ENCODE results near the gene DDX10.

Gene DDX10

DNA sequence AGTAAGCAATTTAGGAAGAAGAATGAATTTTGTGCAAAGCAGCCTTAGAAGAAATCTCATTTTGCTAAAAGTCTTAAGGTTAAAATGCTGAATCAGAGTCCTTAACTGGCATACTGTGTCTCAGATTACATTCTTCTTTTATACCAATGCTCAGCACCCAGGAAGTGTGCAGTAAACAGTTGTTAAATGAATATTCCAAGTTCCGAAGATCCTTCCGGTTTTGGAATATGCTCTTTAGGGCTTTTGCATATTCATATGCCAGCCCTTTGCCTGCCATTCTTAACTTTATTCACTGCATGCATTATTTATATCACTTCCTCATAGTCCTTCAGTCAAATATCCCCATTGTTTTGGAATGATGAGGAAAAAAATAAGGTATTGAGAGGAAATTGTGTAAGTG, 242.0 kb downstream of the DDX10 start:
- no peak for DNase-seq (ENCODE audit: low spot score)

DNA sequence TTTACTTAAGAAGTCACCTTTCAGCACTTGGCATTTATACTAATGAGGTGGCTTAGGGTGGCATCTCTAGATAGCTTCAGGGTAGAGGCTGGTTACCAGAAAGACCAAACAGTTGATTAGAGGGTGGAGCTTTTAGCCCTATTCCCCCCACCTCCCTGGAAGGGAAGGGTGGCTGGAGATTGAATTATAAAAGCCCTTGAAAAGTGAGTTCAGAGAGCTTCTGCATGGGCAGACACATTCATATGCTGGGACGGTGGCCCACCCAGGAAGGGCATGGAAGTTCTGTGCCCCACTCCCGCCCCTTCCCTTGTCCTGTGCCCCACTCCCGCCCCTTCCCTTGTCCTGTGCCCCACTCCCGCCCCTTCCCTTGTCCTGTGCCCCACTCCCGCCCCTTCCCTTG, 244.2 kb downstream of the DDX10 start:
- no peak for DNase-seq (ENCODE audit: low spot score)

DNA sequence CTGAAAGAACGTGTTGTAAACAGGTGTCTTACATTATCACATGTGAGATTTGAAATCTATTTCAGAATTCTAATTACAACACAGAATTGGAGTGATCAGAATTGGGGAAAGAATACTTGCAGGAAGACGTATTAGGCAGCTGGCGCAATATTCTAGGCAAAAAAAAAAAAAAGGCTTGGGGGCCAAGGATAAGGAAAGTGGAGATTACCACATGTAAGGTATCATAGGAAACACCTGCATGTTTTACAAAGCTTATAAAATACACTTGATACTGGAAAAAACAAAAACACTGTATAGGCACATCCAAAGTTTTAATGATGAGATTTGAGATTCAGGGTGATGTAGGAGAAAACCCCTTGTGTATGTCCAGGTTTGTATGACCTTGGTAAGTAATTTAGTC, 245.1 kb downstream of the DDX10 start:
- no peak for DNase-seq (ENCODE audit: low spot score)

DNA sequence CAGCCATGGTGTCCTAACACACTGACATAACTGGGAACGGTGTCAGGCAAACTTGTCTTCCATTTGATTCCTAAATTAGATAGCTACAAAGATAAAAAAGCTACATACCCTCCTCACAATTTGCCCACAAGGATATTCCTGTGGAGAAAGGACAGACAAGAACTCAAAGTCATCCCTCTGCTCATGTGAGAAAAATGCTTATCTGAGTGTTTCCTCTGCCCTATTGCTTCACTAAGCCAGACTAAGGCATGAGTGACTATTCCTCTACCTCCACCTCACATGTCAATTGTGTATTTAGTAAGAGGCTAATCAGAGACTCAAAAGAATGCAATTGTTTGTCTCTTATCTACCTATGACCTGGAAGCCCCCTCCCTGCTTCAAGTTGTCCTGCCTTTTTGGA, 247.7 kb downstream of the DDX10 start:
- no peak for DNase-seq (ENCODE audit: low spot score)

DNA sequence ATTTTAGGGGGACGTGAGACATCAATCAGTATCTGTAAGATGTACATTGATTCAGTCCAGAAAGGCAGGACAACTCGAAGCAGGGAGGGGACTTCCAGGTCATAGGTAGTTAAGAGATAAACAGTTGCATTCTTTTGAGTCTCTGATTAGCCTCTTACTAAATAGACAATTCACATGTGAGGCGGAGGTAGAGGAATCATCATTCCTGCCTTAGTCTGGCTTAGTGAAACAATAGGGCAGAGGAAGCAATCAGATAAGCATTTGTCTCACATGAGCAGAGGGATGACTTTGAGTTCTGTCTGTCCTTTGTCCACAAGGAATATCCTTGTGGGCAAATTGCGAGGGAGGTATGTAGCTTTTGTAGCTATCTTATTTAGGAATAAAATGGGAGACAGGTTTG, 248.3 kb downstream of the DDX10 start:
- no peak for DNase-seq (ENCODE audit: low spot score)

DNA sequence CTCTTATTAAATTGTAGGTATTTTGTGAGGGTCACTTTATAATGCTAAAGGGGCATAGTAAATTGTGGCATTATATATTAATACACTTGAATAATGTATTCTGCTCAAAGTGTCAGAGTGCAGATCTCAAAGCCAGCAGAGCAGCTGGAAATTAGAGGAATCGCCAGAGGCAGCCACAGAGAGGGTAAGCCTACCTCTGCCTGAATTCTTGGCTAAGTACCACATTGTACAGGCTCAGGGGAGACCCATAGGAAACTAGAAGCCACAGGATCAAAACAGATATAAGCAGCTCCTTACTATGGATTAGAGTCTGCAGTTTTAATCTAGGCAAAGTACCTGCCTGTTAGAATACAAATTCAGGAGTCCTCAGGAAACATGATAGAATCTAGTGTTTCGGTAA, 249.3 kb downstream of the DDX10 start:
- DNase-seq (ENCODE audit: low spot score): no peak

DNA sequence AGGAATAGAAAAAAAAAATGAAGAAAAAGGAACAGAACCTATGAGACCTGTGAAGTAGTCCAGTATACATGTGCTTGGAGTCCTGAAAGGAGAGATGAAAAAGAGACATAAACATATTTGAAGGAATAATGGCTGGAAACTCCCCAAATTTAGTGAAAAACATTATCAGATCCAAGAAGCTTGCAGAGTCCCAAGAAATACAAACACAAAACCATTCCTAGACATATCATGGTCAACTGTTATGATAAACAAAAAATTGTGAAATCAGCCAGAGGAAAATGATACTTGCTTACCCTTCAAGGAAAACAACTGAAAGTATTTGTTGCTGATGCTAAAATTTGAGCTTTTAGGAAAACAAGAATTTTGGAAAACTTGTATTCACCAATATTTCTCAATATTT, 250.1 kb downstream of the DDX10 start:
- DNase-seq (ENCODE audit: low spot score): no peak

DNA sequence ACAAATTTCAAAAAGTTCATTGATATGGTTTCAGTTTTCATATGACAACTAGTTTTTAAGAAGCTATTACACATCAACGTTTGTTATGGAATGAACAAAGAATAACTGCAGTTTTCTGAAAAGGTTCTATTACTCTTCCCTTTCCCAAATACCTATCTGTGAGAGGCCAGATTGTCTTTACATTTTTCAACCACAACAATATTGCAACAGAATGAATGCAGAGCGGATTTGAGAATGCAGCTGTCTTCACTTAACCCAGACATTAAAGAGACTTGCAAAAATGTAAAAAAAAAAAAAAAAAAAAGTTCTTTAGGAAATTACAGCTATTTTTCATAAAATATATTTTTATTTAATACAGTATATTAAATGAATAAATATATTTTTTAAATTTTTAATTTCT, 250.8 kb downstream of the DDX10 start:
- DNase-seq (ENCODE audit: low spot score): no peak

DNA sequence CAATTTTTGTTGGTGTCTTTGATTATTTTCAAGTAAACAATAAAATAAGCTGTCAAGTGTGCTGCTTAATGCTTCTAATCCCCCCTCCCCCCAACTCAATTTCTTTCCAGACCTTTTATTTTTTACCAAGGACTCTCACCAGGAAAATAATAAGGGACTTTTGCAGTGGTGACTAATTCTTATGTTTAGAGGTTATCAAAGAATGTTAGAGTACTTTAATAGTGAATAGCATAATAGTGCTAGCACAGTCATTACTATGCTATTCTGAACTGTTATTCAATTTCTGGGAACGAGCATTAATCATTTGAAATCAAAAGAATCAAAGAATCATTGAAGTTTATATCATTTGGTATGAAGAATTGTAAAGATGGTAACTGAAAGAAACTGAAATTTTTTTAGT, 251.4 kb downstream of the DDX10 start:
- no peak for DNase-seq (ENCODE audit: low spot score)

DNA sequence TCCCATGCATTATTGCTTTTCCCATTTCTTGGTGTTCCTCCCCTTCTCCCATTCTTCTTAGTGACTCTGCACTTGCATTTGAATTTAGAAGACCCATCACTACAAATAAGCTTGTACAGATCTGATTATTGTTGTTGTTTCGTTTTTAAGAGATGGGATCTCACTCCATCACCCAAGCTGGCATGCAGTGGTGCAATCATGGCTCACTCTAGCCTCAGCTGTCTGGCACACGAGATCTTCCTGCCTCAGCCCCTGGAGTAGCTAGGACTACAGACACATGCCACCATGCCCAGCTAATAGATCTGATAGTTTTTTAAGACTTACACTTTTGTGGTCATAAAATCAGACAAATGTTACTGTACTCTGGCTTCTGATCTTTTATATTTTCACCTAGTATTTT, 252.1 kb downstream of the DDX10 start:
- no peak for DNase-seq (ENCODE audit: low spot score)

DNA sequence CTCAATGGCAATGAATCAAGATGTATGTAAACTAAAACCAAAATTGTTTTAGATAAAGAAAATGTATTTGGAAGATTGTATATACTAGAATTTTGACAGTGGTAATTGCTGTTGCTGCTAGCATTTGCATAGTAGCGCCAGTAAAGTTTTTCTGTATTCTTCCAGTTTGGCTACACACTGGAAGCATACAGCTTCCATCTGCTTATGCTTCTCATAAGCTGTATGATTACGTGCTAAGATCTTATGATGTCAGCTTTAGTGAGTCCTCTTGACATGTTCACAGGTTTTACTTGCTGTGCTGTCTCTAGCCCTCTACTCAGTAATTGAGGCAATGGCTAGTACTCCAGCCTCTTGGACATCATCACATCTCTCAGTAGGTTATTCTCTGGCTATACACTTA, 256.3 kb downstream of the DDX10 start:
- no peak for DNase-seq (ENCODE audit: low spot score)

DNA sequence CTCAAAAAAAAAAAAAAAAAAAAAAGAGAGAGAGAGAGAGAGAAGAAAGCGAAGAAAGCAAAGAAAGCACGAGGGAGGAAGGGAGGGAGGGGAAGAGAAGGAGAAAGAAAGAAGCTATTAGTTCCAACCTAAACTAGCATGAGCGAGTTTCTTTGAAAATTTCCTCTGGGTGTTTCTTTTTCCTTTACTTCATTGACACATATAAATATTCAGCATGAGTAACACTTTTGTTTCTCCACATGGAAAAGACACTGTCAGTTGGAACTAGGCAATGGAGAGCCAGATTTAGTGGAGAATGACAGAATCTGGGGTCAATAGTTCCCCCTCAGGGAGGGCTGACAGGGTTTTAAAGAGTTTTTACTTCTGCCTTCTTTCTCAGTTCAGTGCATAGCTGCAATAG, 257.4 kb downstream of the DDX10 start:
- DNase-seq (ENCODE audit: low spot score): no peak

DNA sequence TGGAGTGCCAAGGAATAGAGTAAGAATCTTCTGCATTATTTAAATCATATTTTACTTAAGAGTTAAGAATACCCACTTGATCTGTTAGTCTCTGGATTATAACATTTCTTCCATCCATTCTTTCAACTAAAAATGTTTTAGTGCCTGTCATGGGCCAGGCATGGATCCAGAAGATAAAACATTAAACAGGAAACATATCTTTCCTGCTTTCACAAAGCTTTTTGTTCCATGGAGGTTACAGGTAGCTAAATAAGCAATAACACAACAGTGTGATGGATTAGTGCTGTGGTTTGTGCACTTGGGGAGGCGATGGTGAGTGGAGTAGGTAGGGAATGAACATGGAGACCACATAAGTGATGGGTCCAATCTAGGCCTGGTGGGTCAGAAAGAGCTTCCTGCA, 258.5 kb downstream of the DDX10 start:
- no peak for DNase-seq (ENCODE audit: low spot score)

DNA sequence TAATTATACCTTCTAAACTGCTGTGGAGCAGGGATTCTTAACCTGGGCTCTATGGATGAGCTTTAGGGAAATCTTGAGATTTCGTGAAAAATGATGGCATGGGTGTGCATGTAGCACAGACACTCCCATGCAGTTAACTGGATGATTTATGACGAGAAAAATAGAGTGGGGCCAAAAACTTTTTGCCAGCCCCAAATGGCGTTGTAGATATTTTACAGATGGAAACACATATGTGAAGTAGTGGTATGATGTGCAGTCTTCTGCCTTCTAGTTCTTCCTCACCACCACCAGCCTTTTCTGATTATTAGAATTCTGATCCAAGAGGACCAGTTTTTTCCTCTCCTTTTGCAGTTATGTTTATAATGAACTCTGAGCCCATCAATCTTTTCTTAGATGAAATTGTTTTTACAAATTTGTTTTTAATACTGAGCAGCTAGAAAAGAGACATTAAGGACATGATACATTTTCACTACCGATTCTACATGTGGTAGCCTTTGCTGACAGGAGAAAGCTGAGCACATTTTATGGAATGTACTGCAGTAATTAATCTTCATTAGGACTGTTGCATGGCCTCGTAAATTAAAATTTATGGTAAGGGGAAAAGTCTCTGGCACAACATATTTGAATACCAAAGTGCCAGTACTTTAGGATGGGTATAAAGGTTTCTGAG, 261.4 kb downstream of the DDX10 start:
- DNase-seq (ENCODE audit: low spot score): no peak

DNA sequence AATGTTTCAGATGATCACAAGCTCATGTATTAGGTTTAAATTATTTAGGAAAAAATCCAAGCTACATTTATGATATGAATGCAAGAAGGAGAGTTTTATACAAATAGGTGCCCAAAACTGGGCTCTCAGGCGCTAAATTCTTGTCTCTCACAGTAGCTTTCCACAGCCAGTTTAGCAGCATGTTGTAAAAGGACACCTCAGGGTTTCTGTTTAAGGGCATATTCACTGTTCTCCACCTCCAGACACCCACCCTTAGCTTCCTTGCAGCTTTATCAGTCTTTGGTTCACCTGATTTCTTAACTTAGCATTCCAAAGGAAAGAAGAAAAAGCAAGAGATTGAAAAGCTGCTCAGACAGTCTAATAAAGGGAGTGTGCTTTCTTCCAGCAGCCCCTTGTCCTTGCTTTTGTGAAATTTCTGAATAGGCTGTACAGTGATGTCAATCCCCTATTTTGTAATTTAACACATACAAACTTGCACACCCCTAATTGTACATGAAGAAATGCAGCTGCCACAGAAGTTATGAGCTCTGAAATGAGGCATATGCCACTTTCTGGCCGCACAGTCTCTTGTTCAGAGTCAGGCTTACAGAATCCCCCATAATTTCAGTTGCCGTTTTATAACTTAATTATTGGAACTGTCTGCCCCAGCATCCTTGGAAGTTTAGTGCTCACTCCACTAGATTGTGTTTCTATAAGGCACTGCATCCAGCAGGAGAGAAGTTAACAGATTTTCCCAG, 262.1 kb downstream of the DDX10 start:
- no peak for DNase-seq (ENCODE audit: low spot score)

DNA sequence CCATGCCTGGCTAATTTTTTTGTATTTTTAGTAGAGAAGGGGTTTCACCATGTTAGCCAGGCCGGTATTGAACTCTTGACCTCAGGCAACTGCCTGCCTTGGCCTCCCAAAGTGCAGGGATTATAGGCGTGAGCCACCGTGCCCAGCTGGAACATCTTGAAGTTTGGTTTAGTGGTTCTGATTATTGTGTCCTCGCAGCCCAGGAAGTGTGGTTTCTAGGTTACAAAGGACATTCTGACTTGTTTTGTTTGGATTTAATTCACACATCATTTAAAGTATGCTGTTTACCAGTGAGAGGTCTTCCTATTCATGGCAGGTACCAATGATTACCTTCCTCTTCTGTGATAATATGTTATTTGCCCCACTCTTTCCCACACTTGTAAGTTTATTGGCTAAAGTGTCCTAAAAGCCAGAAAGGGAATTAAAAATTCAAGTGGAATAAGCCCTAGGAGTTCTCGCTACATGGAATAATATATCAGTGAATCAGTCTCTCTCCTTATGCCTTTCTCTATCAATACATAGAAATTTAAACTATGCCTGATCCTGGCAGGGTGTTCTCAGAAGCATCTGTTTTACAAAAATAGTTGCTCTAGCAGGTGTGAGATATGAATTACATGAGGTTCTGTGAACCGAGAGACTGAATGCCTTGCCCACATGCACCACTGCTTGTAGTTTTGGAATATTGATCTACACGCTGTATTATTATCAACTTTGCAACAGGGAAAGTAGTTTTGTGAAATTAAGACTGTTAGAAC, 263.1 kb downstream of the DDX10 start:
- DNase-seq (ENCODE audit: low spot score): no peak

DNA sequence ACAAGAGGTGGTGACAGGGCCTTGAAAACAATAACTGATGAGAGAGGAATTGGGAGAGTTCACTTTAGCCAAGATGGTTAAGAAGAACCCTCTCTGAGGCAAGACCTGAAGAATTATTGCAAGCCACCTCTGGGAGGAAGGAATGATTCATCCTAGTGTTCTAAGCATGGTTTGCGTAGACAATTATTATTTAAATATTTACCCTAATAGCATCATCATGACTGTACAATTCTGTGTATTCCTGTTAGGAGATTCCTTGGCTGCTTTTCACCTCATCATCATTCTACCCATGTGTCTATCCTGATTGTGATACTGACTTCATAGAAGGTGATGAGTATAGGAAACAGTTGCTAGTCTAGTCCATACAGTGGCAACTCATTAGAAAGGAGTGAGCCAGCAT, 264.4 kb downstream of the DDX10 start:
- DNase-seq (ENCODE audit: low spot score): no peak

DNA sequence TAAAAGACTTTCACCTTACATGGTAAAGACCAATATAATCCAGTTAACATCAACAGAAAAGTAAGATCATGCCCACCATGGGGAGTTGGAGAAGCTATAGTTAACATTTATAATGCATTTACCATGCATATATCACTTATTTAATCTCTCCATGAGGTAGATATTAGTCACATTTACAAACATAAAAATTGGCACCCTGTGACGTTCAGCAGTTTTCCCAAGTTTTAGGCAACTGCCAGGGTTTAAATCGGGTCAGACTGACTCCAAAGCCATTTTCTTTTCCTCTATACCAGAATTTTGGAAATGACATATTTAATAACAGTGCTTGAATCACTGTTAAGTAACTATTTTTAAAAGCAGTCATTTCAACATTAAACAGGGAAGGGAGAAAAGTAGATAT, 266.3 kb downstream of the DDX10 start:
- DNase-seq (ENCODE audit: low spot score): no peak

DNA sequence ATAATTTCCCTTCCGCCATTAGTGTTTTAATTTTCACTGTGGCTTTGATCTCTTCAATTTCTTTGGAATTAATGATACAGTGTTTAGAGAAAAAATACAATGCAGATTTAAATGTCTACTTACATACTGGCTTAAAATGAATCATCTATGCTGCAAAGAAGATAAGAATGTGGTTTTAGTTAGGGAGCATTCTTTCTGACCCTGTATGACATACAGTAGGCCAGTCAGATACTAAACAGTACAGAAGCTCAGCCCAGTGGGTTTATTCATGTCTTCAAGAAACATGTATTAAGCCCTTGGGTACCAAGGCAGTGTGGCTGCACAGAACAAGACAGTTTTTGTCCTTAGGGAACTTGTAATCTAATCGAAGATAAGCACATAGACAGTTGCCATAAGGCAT, 268.8 kb downstream of the DDX10 start:
- DNase-seq (ENCODE audit: low spot score): no peak

DNA sequence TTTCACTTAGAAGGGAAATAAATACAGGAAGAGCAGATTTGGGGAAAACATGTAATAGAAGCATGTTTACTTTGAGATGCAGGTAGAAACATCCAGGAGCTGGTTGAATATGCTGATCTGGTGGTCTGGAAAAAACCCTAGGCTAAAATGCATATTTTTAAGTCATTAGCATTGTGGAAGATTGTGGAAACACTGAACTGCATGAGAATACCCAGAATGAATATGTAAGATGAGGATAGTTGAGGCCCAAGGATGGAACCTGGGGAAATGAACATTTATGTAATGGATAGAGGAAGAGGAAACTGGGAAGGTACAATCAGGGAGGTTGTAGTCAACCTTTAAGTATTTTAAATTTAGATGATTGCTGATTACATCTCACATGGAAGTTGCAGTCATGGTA, 269.4 kb downstream of the DDX10 start:
- DNase-seq (ENCODE audit: low spot score): no peak

DNA sequence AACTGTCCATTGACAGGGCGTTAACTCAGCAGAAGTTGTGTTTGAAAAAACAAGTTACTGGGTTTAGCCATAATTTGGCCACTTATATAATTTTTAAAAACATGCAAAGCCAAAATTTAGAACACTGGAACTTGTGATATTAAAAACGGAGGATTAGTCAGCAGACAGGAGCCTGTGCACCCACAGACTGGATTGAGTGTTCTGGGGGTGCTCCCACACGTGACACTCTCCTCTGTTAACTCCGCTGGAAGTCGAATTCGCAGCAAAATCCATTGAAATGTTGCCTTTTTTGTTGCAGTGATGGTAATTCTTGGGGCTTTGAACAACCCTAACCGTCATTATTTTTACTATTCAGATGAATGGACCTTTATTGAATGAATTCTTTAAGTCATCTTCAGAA, 269.8 kb downstream of the DDX10 start:
- DNase-seq (ENCODE audit: low spot score): no peak

DNA sequence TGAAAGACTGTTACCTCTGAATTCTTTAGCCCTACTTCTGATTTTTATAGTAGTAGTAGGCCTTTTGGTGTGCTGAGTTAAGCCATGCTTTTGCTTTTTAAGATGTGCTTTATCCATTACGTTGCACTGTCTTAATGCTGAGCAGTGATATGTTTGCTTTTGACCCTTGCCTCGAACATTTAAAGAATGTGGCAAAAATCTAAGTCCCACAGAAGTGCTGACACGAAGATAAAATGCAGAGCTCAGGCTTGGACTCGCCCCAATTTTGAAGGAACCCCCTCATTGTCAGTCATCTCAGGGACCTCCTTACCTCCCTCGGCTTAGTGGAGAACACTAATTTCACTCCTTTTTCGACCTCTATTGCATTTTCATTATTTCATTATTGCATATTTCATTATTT, 272.9 kb downstream of the DDX10 start:
- DNase-seq (ENCODE audit: low spot score): no peak

DNA sequence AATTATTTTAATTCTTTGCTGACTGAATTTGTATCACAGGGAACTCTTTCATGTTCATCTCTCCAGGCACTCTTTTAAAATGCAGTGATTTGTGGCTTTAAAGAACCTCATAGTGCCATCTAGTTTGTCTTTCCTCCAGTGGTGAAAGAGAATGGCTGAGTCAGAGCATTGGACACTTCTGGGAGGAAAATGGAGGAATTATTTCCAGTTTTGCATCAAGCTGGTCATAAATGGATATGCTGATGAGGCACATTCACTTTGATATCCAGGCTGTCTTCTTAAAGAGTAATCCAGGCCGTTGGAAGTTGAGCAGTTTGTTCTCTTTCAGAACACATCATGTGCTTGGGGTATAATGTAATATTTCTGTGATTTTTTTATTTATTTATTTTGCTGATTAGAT, 273.7 kb downstream of the DDX10 start:
- no peak for DNase-seq (ENCODE audit: low spot score)
